ENCODE data around the gene TENM4. TPM values are rescaled to one million over a fixed set of nuclear protein-coding genes. Genes with fewer than 3 reads are reported as not detected.

TENM4 gene
- total and polyA plus RNA-seq, 2 of the 13 experiments (the other 11 are each of a cell fraction or from before 2014, with no cell fraction given), result not detected

DNA sequence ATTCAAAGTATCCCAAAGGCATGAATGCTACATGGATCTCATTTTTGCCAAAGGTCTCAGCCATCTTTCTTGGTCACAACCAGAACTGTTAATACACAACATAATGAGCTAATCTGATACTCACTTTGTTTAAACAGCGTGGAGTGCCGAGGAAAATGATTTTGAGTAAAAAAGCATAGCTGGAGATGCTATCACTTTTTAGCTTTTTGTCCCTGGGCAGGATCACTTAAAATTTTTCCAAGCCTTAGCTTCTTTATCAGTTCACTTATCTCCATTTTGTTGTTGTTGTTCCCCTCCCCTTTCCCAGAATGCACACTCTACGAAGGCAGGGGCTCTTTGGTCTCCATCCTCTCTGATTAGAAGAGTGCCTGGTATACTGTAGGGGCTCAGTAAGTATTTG, 636.8 kb downstream of the TENM4 start:
- no peaks in the 10 kb centered on the region for H3K9me3 ChIP-seq (ENCODE audit: low read length)
- no peak overlapping the region for H3K4me2 ChIP-seq (ENCODE audit: low read depth, low read length)
- H3K27me3 ChIP-seq (ENCODE audit: control insufficient read depth in 1 of 2, insufficient read depth in 2 of 2, low read length in 2 of 2), result no peaks in the 10 kb centered on the region; a peak in 1 of 5 replicates
- no peak overlapping the region for H3K4me3 ChIP-seq (replicated peaks in 1 of 3; ENCODE audit: insufficient read depth in 1 of 3, low read depth in 2 of 3, low read length in 3 of 3)
- in situ Hi-C loops (cut with HindIII; ENCODE audit: extremely low pct_ligation_motif_present, low pct_unique_long_range_greater_than_20kb), result no loop called here
- no peaks in the 10 kb centered on the region for H4K20me1 ChIP-seq (ENCODE audit: insufficient read depth, low read length)
- ATAC-seq (no peak), DNase-seq (ENCODE audit: low spot score) (no peak), FAIRE-seq (no peak)
- H3K36me3 ChIP-seq (replicated peaks in 1 of 2; ENCODE audit: control insufficient read depth in 1 of 2, insufficient read depth in 2 of 2, low read length in 2 of 2), result no peaks in the 10 kb centered on the region
- H2AFZ ChIP-seq (ENCODE audit: low read length), result no peak overlapping the region
- H3K9ac ChIP-seq (ENCODE audit: insufficient read depth, low read depth, low read length), result no peak overlapping the region
- ChIA-PET POLR2A (no interaction called here), CTCF (ENCODE audit: low intra/inter-chr PET ratio, low total read pairs) (no interaction called here)
- no TSS peak for BruUV-seq (replicated peaks)
- no peak overlapping the region for H3K27ac ChIP-seq (ENCODE audit: extremely low read length, insufficient read depth, low read length)
- TF ChIP-seq ELF4 (CRISPR knock-in tag; IDR thresholded peaks at IDR 0.05; ENCODE audit: borderline replicate concordance), result no peak
- no peak for TF ChIP-seq TAF1 (CRISPR knock-in tag; IDR thresholded peaks at IDR 0.05)
- no peak for TF ChIP-seq EZH2 (conservative IDR thresholded peaks at IDR 0.05; ENCODE audit: low read depth, low read length)
- TF ChIP-seq KDM1A (CRISPR knock-in tag; IDR thresholded peaks at IDR 0.05), result no peak
- no peak for TF ChIP-seq SYNCRIP (IDR thresholded peaks at IDR 0.05; ENCODE audit: insufficient read depth, low read depth, low read length)
- no peak for TF ChIP-seq SIX4 (CRISPR knock-in tag; IDR thresholded peaks at IDR 0.05)
- TF ChIP-seq GFI1 (CRISPR knock-in tag; IDR thresholded peaks at IDR 0.05; ENCODE audit: borderline replicate concordance), result no peak
- no peak for TF ChIP-seq EED (CRISPR knock-in tag; IDR thresholded peaks at IDR 0.05)
- TF ChIP-seq, protein P1, sequence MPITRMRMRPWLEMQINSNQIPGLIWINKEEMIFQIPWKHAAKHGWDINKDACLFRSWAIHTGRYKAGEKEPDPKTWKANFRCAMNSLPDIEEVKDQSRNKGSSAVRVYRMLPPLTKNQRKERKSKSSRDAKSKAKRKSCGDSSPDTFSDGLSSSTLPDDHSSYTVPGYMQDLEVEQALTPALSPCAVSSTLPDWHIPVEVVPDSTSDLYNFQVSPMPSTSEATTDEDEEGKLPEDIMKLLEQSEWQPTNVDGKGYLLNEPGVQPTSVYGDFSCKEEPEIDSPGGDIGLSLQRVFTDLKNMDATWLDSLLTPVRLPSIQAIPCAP (CRISPR knock-in tag; IDR thresholded peaks at IDR 0.05; ENCODE audit: low read depth), result no peak
- TF ChIP-seq ZNF550 (CRISPR knock-in tag; IDR thresholded peaks at IDR 0.05; ENCODE audit: borderline replicate concordance), result no peak
- TF ChIP-seq ZNF468 (CRISPR knock-in tag; IDR thresholded peaks at IDR 0.05), result no peak
- TF ChIP-seq KLF12 (CRISPR knock-in tag; IDR thresholded peaks at IDR 0.05; ENCODE audit: borderline replicate concordance), result no peak
- TF ChIP-seq, protein P2, sequence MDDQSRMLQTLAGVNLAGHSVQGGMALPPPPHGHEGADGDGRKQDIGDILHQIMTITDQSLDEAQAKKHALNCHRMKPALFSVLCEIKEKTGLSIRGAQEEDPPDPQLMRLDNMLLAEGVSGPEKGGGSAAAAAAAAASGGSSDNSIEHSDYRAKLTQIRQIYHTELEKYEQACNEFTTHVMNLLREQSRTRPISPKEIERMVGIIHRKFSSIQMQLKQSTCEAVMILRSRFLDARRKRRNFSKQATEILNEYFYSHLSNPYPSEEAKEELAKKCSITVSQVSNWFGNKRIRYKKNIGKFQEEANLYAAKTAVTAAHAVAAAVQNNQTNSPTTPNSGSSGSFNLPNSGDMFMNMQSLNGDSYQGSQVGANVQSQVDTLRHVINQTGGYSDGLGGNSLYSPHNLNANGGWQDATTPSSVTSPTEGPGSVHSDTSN (CRISPR knock-in tag; IDR thresholded peaks at IDR 0.05; ENCODE audit: borderline replicate concordance), result no peak
- TF ChIP-seq FLYWCH1 (CRISPR knock-in tag; IDR thresholded peaks at IDR 0.05), result no peak
- no peak for TF ChIP-seq ZNF644 (CRISPR knock-in tag; IDR thresholded peaks at IDR 0.05; ENCODE audit: low read depth)
- no peak for TF ChIP-seq TBP (CRISPR knock-in tag; IDR thresholded peaks at IDR 0.05)
- no peaks in the 10 kb centered on the region for H3K79me2 ChIP-seq (ENCODE audit: insufficient read depth, low read length)
- no peaks in the 10 kb centered on the region for H3K4me1 ChIP-seq (ENCODE audit: insufficient read depth, low read length)
- 24% methylated on average over 3 of the region's 3 CpGs for WGBS (ENCODE audit: low lambda C conversion rate)
- intact Hi-C loops (cut with micrococcal nuclease; ENCODE audit: unreplicated experiment), result no loop called here

Data from HepG2 (cell line).